ENCODE results near the gene NELL2.

Gene NELL2

DNA sequence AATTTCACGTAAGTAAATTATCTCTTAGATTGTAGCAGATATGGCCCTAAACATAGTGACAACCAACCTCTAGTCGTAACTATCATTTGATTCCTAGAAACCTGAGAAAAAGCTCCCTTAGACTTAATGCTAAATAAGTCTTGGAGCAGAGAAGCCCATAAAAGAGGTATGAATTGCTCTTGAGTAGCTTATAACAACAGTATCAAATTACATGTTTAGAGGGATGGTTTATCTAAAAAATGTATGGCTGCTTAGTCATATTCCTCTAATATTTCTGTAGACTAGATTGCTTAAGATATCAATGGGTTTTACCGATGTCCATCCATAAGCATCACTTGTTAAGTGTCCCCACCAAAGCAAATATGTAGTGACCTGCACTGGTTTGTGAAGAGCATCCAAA is 259.7 kb downstream of the NELL2 start:
- no peak for DNase-seq (ENCODE audit: low read depth)

DNA sequence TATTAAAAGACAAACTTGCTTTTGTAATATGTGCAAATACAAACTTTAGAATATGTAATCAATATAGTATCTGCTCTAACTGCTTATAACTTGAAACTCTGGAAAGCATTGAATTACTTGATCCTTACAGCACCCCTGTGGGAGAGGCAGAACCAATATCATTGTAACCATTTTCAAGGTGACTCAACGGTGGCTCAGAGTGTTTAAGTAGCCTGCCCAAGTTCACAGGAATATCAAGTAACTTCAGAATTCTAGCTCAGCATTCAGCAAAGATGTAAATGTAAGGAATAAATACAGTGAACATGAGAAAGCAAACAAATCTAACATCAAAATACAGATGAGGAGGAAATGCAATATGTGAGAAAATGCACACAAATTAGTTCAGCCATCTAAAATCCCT is 264.6 kb downstream of the NELL2 start:
- no peak for DNase-seq (ENCODE audit: low read depth)

DNA sequence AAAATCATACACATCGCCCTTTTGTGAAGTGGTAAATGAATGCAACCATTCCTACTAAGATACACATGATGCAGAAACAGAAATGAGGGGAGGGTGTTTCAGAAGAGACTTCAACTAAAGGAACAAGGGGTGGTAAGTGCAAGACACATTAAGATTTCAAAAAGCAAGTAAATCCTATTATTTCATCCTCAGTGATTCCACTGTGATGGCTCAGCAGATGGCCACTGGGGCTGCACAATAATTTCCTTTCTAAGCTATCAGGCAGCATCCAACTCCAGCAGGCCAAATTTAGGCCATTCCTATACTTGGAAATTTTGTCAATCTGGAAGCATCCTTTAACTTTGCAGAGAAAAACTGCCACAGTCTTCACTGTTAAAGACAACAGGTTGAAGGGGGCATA is 272.4 kb downstream of the NELL2 start:
- no peak for DNase-seq (ENCODE audit: low read depth)

GRCh38 chr12:44592626-44593025 is 283.5 kb downstream of the NELL2 start:
- DNase-seq (ENCODE audit: low read depth): no peak

- no peak for DNase-seq (ENCODE audit: low read depth)
These were observed 286.4 kb downstream of the NELL2 start for GRCh38 chr12:44589697-44590096.

- no peak for DNase-seq (ENCODE audit: low read depth)
These were observed 287.5 kb downstream of the NELL2 start for GRCh38 chr12:44588651-44589050.

DNA sequence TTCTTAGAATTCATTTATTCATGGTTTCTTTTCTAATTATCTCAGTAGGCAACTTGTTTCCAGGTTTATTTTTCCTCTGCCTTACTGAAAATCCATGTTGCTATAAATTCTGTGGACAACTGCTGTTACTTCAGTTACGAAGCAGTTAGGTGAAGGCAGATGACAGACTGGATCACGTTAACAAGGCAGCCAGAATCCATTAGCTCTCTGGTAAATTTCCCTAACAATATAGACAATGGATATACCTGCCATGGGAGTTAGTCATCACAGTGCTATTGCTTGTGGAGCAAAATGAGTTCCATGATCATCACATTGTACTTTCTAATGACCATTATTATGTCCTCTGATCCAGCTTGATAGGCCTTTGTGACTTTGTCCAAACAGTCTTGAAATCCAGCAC is 291.5 kb downstream of the NELL2 start:
- no peak for DNase-seq (ENCODE audit: low read depth)

- no peak for DNase-seq (ENCODE audit: low read depth)
These were observed 293.6 kb downstream of the NELL2 start for GRCh38 chr12:44582521-44582920.

DNA sequence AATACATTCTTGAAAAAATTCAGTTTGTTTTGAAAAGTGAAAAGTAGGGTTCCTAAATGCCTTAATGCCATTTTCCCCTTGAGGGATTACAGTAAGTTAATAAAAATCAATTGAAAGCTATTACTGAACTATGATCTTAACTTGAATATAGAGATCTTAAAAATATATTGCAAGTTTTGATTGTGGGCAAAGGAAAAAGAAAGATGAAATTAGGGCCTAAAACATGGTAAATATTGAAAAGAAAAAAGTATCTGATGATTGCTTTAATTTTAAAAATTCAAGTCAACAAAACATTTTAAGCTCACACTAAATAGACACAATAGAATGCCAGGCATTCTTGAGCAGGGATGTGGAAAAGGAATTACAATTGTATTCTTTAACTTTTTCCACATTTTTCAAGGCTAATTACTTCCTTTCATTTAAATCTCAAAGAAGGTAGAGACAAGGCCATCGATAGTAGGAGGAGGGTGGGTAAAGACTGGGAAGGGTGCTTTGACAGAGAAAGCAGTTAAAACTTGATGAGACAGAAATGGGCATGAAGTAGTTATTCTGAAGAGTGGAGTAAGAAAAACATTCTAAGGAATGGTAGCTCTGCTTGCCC is 294.4 kb downstream of the NELL2 start:
- no peak for DNase-seq (ENCODE audit: low read depth)

DNA sequence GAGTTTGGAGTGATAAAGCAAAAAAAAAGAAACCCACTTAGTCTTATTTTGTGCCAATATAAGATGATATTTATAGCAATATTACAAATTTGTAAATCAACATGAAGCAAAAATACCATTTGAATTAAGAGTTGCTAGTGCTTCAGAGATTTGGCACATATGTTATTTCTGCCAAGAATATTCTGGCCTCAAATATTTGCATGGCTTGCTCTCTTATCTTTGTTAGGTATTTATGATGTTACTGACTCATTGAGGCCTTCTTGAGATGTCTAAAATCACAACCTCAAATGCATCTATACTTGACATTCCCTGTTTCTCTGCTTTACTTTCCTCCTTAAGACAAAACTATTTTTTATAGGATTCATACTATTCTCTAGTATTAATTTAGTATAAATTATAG is 301.5 kb downstream of the NELL2 start:
- no peak for DNase-seq (ENCODE audit: low read depth)

- DNase-seq (ENCODE audit: low read depth): no peak
These were observed 302.4 kb downstream of the NELL2 start for GRCh38 chr12:44573723-44574122.

DNA sequence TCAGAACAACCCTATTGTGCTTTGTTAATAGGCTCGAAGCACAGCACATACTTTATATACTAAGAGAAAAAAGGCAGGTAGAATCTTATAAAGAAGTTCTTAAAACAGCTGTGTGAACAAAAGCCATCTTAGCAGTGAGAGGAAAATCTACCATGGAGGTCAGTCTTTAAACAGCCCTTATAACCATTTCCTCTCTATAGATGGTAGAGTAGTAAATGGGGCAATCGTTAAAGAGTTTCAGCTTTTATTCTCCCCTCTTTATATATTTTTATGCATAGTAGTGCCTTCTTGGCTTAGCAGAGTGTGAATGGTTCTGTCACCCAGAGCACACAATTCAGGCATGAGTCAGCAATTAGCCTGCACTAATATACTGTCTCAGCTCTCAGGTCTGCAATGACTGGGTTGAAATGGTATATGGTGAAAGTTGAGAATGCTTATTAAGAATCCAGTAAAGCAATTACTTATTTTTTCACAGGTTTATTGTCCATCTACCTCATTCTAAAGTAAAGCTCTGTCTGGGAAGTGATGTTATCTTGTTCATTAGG is 305.0 kb downstream of the NELL2 start:
- no peak for DNase-seq (ENCODE audit: low read depth)

- no peak for DNase-seq (ENCODE audit: low read depth)
These were observed 306.0 kb downstream of the NELL2 start for GRCh38 chr12:44570036-44570583.

GRCh38 chr12:44565163-44565562 is 311.0 kb downstream of the NELL2 start:
- DNase-seq (ENCODE audit: low read depth): no peak

DNA sequence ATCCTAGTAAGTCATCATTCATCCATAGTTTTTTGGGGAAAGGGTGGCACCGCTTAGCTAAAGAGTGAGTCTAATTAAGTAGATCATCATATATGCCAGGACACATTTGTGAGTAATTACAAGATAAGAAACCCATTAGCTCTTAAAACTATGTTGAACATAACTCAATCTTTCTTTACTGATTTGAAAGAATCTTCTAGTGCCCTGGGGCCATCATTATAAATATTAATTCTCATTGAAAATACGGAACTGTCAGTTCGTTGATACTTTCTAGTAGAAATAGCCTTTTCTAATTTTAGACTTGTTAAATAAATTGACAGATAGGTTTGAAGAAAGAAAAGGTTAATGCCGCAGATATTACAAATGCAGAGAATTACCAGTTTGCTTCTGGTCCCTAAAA is 312.6 kb downstream of the NELL2 start:
- DNase-seq (ENCODE audit: low read depth): no peak

DNA sequence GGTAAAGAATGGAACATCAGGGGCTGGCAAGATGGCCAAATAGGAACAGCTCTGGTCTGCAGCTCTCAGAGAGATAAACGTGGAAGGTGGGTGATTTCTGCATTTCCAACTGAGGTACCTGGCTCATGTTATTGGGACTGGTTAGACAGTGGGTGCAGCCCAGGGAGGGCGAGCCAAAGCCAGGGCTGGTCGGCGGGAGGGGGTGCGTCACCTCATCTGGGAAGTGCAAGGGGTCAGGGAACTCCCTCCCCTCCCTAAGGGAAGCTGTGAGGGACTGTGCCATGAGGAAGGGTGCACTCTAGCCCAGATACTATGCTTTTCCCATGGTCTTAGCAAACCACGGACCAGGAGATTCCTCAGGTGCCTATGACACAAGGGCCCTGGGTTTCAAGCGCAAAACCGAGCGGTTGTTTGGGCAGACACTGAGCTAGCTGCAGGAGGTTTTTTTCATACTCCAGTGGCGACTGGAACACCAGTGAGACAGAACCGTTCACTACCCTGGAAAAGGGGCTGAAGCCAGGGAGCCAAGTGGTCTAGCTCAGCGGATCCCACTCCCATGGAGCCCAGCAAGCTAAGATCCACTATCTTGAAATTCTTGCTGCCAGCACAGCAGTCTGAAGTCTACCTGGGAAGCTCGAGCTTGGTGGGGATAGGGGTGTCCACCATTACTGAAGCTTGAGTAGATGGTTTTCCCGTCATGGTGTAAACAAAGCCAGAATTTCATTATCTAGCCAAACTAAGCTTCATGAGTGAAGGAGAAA is 317.6 kb downstream of the NELL2 start:
- no peak for DNase-seq (ENCODE audit: low read depth)

GRCh38 chr12:44555454-44555853 is 320.7 kb downstream of the NELL2 start:
- DNase-seq (ENCODE audit: low read depth): no peak

- no peak for DNase-seq (ENCODE audit: low read depth)
These were observed 324.5 kb downstream of the NELL2 start for GRCh38 chr12:44551631-44552030.

DNA sequence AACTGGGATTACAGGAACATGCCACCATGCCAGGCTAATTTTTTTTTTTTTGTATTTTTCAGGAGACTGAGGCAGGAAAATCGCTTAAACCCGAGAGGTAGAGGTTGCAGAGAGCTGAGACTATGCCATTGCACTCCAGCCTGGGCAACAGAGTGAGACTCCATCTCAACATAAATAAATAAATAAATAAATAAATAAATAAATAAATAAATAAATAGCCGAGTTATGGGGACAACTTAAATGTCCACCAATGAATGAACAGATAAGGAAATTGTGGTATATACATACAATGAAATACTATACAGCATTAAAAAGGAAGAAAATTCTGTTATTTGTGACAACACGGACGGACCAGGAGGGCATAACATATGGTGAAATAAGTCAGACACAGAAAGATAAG is 325.7 kb downstream of the NELL2 start:
- DNase-seq (ENCODE audit: low read depth): no peak

DNA sequence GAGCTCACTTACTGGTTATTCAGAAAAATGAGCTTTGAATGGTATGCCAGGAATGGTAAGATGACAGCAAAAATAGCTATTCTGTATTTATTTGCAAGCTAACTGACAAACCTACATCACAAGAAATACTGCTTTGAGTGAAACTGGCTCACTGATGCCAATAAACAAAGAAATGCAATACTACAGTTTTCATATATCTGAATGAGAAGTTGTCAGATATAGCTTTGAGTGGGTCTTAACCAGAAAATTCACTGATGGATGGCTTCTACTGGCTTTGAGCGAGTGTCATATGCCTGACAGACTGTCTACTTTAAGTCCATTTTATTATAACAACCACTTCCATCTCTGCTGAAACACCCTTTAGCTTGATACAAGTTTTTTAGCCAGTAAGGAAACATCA is 330.1 kb downstream of the NELL2 start:
- DNase-seq (ENCODE audit: low read depth): no peak

GRCh38 chr12:44544018-44544417 is 332.1 kb downstream of the NELL2 start:
- no peak for DNase-seq (ENCODE audit: low read depth)

DNA sequence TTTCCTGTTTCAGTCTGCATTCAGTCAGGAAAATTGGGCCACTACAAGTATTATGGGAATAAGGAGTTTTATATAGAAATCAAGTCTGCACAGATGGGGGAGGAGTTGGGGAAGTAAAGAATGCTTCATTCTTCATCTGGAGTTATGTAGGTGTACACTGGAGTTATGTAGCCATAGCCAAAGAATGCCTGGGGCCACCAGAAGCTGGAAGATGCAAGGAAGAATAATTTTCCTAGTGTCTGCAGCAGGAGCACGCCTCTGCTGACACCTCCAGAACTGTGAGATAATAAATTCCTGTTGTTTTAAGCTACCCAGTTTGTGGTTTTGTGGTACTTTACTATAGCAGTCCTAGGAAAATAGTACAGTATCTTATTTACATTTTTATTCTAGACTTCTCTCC is 333.4 kb downstream of the NELL2 start:
- no peak for DNase-seq (ENCODE audit: low read depth)

DNA sequence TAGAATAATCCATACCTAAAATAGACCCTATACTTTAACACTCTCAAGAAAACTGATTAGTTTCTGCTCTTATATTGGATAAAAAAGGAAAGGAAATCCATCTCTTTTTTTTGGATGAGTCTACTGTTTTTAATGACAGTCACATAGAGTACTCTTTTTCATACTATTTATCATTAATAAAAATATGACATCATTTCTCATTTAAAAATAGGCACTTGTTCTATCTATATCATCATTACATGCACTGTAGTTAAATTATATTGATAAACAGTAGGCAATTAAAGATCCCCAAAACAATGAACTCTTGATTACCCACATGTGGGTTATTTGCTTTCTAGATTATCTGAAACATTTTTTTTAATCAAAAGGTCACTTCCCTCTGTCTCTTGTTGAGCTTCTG is 338.8 kb downstream of the NELL2 start:
- DNase-seq (ENCODE audit: low read depth): no peak

DNA sequence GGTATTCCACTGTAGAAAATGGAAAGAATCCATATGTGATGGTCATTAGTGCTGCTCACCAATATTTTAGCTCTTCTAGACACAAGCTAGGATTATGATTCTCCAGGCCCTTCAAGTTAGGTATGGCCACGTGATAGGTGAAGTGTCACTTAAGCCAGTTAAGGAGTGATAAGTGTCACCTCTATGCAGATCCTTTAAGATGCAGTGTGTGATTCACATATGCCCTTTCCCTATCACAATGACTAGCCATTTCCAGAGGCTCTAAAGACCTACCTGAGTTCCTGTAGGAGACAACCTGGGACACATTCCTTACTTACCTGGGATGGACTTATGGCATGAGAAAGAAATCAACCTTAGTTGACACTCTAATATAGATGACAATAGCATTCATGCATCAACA is 343.2 kb downstream of the NELL2 start:
- DNase-seq (ENCODE audit: low read depth): no peak
